ENCODE results near the gene GABPB2. TPM values are rescaled to one million over a fixed set of nuclear protein-coding genes. Genes with fewer than 3 reads are reported as not detected.

GABPB2 gene
- total RNA-seq, 1 experiment from 2014 or later, result 8.1 TPM

- Histone ChIP-seq H3K27ac (ENCODE audit: low read length) (no peak within 1 kb of the TSS), H3K36me3 (ENCODE audit: control insufficient read depth, insufficient read depth, low read length) (no peaks in the 10 kb centered on the region; the same call in 1 of the 2 replicates), H3K9me3 (ENCODE audit: control insufficient read depth, insufficient read depth, low read depth, low read length) (no peaks in the 10 kb centered on the region), H3K4me1 (ENCODE audit: control insufficient read depth, insufficient read depth, low read length) (no peaks in the 10 kb centered on the region), H3K4me3 (ENCODE audit: low read depth in 2 of 2, low read length in 2 of 2) (no peak within 1 kb of the TSS), H3K27me3 (ENCODE audit: control insufficient read depth, insufficient read depth, low read length) (no peaks in the 10 kb centered on the region)
- ATAC-seq, result peak; percentile 87
- intact Hi-C loops (cut with micrococcal nuclease; ENCODE audit: unreplicated experiment) (loop anchor here (1.0 kb wide), 1 partner anchor 56 kb away; no protein-coding TSS in a partner anchor), in situ Hi-C loops (cut with HindIII; ENCODE audit: low pct_unique_long_range_greater_than_20kb, low sequenced_read_pairs) (no loop called here)
- ChIA-PET CTCF (interaction anchor here (3.5 kb wide), 1 partner anchor 57 kb away, joined by 70 read pairs; no protein-coding TSS in a partner anchor), POLR2A (no interaction called here)
- no TSS peak for BruUV-seq (replicated peaks)
- TF ChIP-seq POLR2AphosphoS5 (IDR thresholded peaks at IDR 0.05; ENCODE audit: low read depth, low read length), result no peak
- no peak for TF ChIP-seq SIN3A (IDR thresholded peaks at IDR 0.05; ENCODE audit: borderline replicate concordance, insufficient read depth, low read depth, low read length)
- no peak for DNase-seq (ENCODE audit: low read depth, low spot score)
Observed at GRCh38 chr1:151156515-151156819, 85.9 kb downstream of the GABPB2 start, which contains the start of gene TNFAIP8L2. TNFAIP8L2 (plus strand) TSS chr1:151156649; CDS start chr1:151158698, 2,049 bp downstream.

DNA sequence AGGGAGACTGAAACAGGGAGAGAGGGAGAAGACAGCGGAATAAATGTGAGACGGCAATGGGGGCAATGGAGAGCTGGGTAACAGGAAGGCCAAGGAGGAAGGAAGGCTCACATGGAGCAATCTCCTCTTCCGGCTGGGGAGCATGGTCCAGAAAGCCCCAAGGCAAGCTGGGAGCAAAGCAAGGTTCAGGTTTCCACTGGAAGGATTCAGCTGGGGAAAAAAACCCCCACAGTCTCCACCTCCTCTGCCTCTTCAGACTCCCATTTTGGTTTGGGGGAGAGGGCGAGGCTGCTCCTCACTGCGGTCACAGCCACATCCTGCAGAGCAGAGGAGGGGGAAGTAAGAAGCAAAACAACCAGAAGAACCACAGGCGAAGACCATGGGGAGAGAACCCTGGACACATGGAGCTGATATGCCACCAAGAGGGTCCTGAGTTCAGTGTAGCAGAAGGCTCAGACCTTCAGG lies 86.5 kb downstream of the GABPB2 start:
- CTCF ChIA-PET, result interaction anchor here (3.5 kb wide), 1 partner anchor 57 kb away, joined by 70 read pairs; no protein-coding TSS in a partner anchor
- H3K36me3 ChIP-seq (ENCODE audit: control insufficient read depth, insufficient read depth, low read length), result no peaks in the 10 kb centered on the region; the same call in 1 of the 2 replicates
- H3K4me3 ChIP-seq (ENCODE audit: low read depth in 2 of 2, low read length in 2 of 2), result no peak overlapping the region
- DNase-seq (ENCODE audit: low read depth, low spot score) (no peak), ATAC-seq (no peak)
- no peaks in the 10 kb centered on the region for H3K4me1 ChIP-seq (ENCODE audit: control insufficient read depth, insufficient read depth, low read length)
- no peak for TF ChIP-seq REST (IDR thresholded peaks at IDR 0.05; ENCODE audit: insufficient read depth in 1 of 2, low read depth in 2 of 2, low read length in 1 of 2)
- no peak for TF ChIP-seq SIN3A (IDR thresholded peaks at IDR 0.05; ENCODE audit: borderline replicate concordance, insufficient read depth, low read depth, low read length)
- no peak for TF ChIP-seq CTCF (IDR thresholded peaks at IDR 0.05)
- no TSS peak for BruUV-seq (replicated peaks)
- H3K9me3 ChIP-seq (ENCODE audit: control insufficient read depth, insufficient read depth, low read depth, low read length), result no peaks in the 10 kb centered on the region
- intact Hi-C loops (cut with micrococcal nuclease; ENCODE audit: unreplicated experiment), result no loop called here
- no peak overlapping the region for H3K27ac ChIP-seq (ENCODE audit: low read length)
- no peaks in the 10 kb centered on the region for H3K27me3 ChIP-seq (ENCODE audit: control insufficient read depth, insufficient read depth, low read length)
- POLR2A ChIA-PET, result no interaction called here
- in situ Hi-C loops (cut with HindIII; ENCODE audit: low pct_unique_long_range_greater_than_20kb, low sequenced_read_pairs), result no loop called here

DNA sequence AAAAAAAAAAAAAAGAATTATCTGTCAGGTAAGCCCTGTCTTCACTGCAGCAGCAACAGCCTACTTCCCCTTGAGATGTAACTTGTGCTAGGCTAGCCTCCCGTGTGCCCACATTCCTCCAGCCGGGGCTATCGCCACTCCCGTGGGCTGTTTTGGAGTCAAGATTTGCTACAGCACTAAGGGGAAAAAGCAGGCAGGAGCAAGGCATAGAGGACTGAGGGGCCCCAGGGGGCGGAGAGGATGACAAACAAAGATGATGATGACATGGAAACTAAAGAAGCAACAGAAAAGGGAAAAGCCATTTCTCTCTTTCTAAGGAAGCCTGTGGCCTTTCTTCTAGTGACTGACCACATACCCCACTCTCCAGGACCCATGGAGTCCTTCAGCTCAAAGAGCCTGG lies 87.8 kb downstream of the GABPB2 start:
- POLR2A ChIA-PET, result no interaction called here
- H3K27me3 ChIP-seq (ENCODE audit: control insufficient read depth, insufficient read depth, low read length), result no peaks in the 10 kb centered on the region
- H3K4me3 ChIP-seq (ENCODE audit: low read depth in 2 of 2, low read length in 2 of 2), result no peak overlapping the region
- CTCF ChIA-PET, result interaction anchor here (3.5 kb wide), 1 partner anchor 58 kb away, joined by 70 read pairs; no protein-coding TSS in a partner anchor
- ATAC-seq, result no peak
- H3K36me3 ChIP-seq (ENCODE audit: control insufficient read depth, insufficient read depth, low read length), result no peaks in the 10 kb centered on the region; the same call in 1 of the 2 replicates
- in situ Hi-C loops (cut with HindIII; ENCODE audit: low pct_unique_long_range_greater_than_20kb, low sequenced_read_pairs), result no loop called here
- H3K27ac ChIP-seq (ENCODE audit: low read length), result no peak overlapping the region
- intact Hi-C loops (cut with micrococcal nuclease; ENCODE audit: unreplicated experiment), result no loop called here
- BruUV-seq (replicated peaks), result no TSS peak
- TF ChIP-seq REST (IDR thresholded peaks at IDR 0.05; ENCODE audit: insufficient read depth in 1 of 2, low read depth in 2 of 2, low read length in 1 of 2) (no peak), TCF7L2 (IDR thresholded peaks at IDR 0.05; ENCODE audit: low read depth, low read length) (no peak)
- no peak for DNase-seq (ENCODE audit: low read depth, low spot score)
- H3K4me1 ChIP-seq (ENCODE audit: control insufficient read depth, insufficient read depth, low read length), result no peaks in the 10 kb centered on the region
- H3K9me3 ChIP-seq (ENCODE audit: control insufficient read depth, insufficient read depth, low read depth, low read length), result no peaks in the 10 kb centered on the region

All from Panc1 (cell line).